Astrocyte (in vitro differentiated cells and primary cell): ENCODE results near the gene RIPOR2. TPM values are rescaled to one million over a fixed set of nuclear protein-coding genes. Genes with fewer than 3 reads are reported as not detected.
A peak's percentile ranks its signal among the peaks of the same experiment; 100 is the strongest.

Experiments
- DNase-seq: peaks from one replicate; pipeline ENCODE4 v3.0.0-alpha.2; 2010; ENCODE audit warnings: low read depth
- FAIRE-seq: peaks from 2 replicates; lab custom pipeline; 2011; peaks lifted over from hg19 to GRCh38; lab: Jason Lieb, UNC
- H2AFZ ChIP-seq: 2 replicates; pipeline ENCODE4 v1.6.0; 2012; ENCODE audit warnings: low read depth, low read length, inconsistent platforms
- H3K27ac ChIP-seq: 2 replicates; pipeline ENCODE4 v1.5.1; 2011; ENCODE audit warnings: low read depth, low read length, inconsistent platforms
- H3K27me3 ChIP-seq: 2 replicates; pipeline ENCODE4 v1.6.0; 2011; ENCODE audit warnings: low read length, inconsistent platforms; ENCODE audit not compliant: insufficient read depth
- H3K36me3 ChIP-seq: 2 replicates; pipeline ENCODE4 v1.5.1; 2011; ENCODE audit warnings: low read length, inconsistent platforms; ENCODE audit not compliant: insufficient read depth
- H3K4me1 ChIP-seq: 2 replicates; pipeline ENCODE4 v1.5.1; 2011; ENCODE audit warnings: low read length, inconsistent platforms; ENCODE audit not compliant: insufficient read depth
- H3K4me2 ChIP-seq: 2 replicates; pipeline ENCODE4 v1.6.0; 2012; ENCODE audit warnings: low read length, inconsistent platforms
- H3K4me3 ChIP-seq: 2 replicates; pipeline ENCODE4 v1.5.1; 2011; ENCODE audit warnings: low read depth, mild to moderate bottlenecking, low read length, inconsistent platforms; ENCODE audit not compliant: insufficient read depth
- H3K79me2 ChIP-seq: 2 replicates; pipeline ENCODE4 v1.6.0; 2012; ENCODE audit warnings: mild to moderate bottlenecking, low read length, inconsistent platforms; ENCODE audit not compliant: insufficient read depth
- H3K9ac ChIP-seq: 2 replicates; pipeline ENCODE4 v1.6.0; 2012; ENCODE audit warnings: mild to moderate bottlenecking, low read length, inconsistent platforms
- H3K9me3 ChIP-seq: 2 replicates; pipeline ENCODE4 v1.5.1; 2012; ENCODE audit warnings: low read depth, mild to moderate bottlenecking, low read length, inconsistent platforms; ENCODE audit not compliant: insufficient read depth
- H4K20me1 ChIP-seq: 2 replicates; pipeline ENCODE4 v1.6.0; 2012; ENCODE audit warnings: low read length, inconsistent platforms; ENCODE audit not compliant: insufficient read depth
- H3K27ac Mint-ChIP-seq: one replicate; pipeline ENCODE4 v1.8.0; 2021; ENCODE audit warnings: mild to moderate bottlenecking, mixed read lengths; ENCODE audit not compliant: unreplicated experiment
- H3K27me3 Mint-ChIP-seq: one replicate; pipeline ENCODE4 v1.8.0; 2021; ENCODE audit warnings: low read depth, mixed read lengths; ENCODE audit not compliant: unreplicated experiment
- H3K36me3 Mint-ChIP-seq: one replicate; pipeline ENCODE4 v1.8.0; 2021; ENCODE audit warnings: low read depth, mixed read lengths; ENCODE audit not compliant: unreplicated experiment
- H3K4me1 Mint-ChIP-seq: one replicate; pipeline ENCODE4 v1.8.0; 2021; ENCODE audit warnings: low read depth, mixed read lengths; ENCODE audit not compliant: unreplicated experiment
- H3K4me3 Mint-ChIP-seq: one replicate; pipeline ENCODE4 v1.8.0; 2021; ENCODE audit warnings: mild to moderate bottlenecking, moderate library complexity, mixed read lengths; ENCODE audit not compliant: unreplicated experiment
- H3K9me3 Mint-ChIP-seq: one replicate; pipeline ENCODE4 v1.8.0; 2021; ENCODE audit warnings: mild to moderate bottlenecking, mixed read lengths; ENCODE audit not compliant: unreplicated experiment
- EZH2 ChIP-seq: IDR thresholded peaks from 2 replicates; pipeline ENCODE4 v1.6.1; 2012; ENCODE audit warnings: mild to moderate bottlenecking, low read length, inconsistent platforms; ENCODE audit not compliant: insufficient read depth
- total RNA-seq: library from RNA; stranded (reverse); gene quantifications from 2 replicates; pipeline ENCODE4 v1.2.1, GENCODE V29; 2021
- TF ChIP-seq, protein P1 (sequence below): IDR thresholded peaks from 2 replicates; pipeline ENCODE4 v1.5.1; 2011; ENCODE audit warnings: low read depth, mild to moderate bottlenecking, inconsistent platforms, low read length, moderate library complexity; ENCODE audit not compliant: insufficient read depth

The RIPOR2 gene
- total RNA-seq, 1 donor from 2014 or later = 0.95 TPM

DNA sequence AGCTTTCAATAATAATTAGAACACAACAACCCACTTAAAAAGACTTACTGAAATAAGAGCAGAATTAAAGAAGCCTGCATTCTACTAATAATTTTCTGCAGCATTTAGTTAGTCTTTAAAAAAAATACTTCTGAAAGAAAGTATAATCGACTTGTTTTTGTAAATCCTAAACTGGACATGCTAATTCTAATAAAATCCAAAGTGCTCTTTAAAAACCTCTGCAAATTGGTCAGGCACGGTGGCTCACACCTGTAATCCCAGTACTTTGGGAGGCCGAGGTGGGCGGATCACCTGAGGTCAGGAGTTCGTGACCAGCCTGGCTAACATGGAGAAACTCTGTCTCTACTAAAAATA is 79.5 kb downstream of the RIPOR2 start:
- Histone ChIP-seq H3K9me3 (no peaks in the 10 kb centered on the region), H3K4me3 (no peak overlapping the region), H3K4me1 (no peaks in the 10 kb centered on the region), H3K9ac (no peak overlapping the region), H3K4me2 (no peak overlapping the region), H4K20me1 (no peaks in the 10 kb centered on the region), H3K36me3 (no peaks in the 10 kb centered on the region), H3K27ac (no peak overlapping the region), H3K27me3 (no peaks in the 10 kb centered on the region), H2AFZ (no peak overlapping the region), H3K79me2 (no peaks in the 10 kb centered on the region)
- peaks cover 2% of the 10 kb centered on the region for H3K27me3 Mint-ChIP-seq
- FAIRE-seq (no peak), DNase-seq (no peak)
- TF ChIP-seq, protein P1, sequence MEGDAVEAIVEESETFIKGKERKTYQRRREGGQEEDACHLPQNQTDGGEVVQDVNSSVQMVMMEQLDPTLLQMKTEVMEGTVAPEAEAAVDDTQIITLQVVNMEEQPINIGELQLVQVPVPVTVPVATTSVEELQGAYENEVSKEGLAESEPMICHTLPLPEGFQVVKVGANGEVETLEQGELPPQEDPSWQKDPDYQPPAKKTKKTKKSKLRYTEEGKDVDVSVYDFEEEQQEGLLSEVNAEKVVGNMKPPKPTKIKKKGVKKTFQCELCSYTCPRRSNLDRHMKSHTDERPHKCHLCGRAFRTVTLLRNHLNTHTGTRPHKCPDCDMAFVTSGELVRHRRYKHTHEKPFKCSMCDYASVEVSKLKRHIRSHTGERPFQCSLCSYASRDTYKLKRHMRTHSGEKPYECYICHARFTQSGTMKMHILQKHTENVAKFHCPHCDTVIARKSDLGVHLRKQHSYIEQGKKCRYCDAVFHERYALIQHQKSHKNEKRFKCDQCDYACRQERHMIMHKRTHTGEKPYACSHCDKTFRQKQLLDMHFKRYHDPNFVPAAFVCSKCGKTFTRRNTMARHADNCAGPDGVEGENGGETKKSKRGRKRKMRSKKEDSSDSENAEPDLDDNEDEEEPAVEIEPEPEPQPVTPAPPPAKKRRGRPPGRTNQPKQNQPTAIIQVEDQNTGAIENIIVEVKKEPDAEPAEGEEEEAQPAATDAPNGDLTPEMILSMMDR = no peak
- TF ChIP-seq EZH2 = no peak
- H3K4me3 Mint-ChIP-seq = no peak overlapping the region
- H3K27ac Mint-ChIP-seq = no peak overlapping the region
- no peaks in the 10 kb centered on the region for H3K36me3 Mint-ChIP-seq
- H3K4me1 Mint-ChIP-seq = peaks cover 1% of the 10 kb centered on the region
- H3K9me3 Mint-ChIP-seq = no peaks in the 10 kb centered on the region

- Mint-ChIP-seq H3K27me3 (no peaks in the 10 kb centered on the region), H3K4me3 (no peak overlapping the region), H3K27ac (no peak overlapping the region), H3K9me3 (no peaks in the 10 kb centered on the region), H3K36me3 (no peaks in the 10 kb centered on the region), H3K4me1 (peaks cover 1% of the 10 kb centered on the region)
- peak; percentile 45 for DNase-seq
- H2AFZ ChIP-seq = peak overlapping the region; percentile 37
- H4K20me1 ChIP-seq = no peaks in the 10 kb centered on the region
- no peaks in the 10 kb centered on the region for H3K9me3 ChIP-seq
- no peaks in the 10 kb centered on the region for H3K36me3 ChIP-seq
- peak overlapping the region; percentile 62 for H3K4me2 ChIP-seq
- H3K27me3 ChIP-seq = no peaks in the 10 kb centered on the region
- no peaks in the 10 kb centered on the region for H3K4me1 ChIP-seq
- no peaks in the 10 kb centered on the region for H3K79me2 ChIP-seq
- TF ChIP-seq, protein P1 = peak; percentile 89
- no peak for TF ChIP-seq EZH2
- no peak overlapping the region for H3K27ac ChIP-seq
- H3K4me3 ChIP-seq = no peak overlapping the region
- no peak for FAIRE-seq
- no peak overlapping the region for H3K9ac ChIP-seq
Measured at GRCh38 chr6:24855395-24856245, 80.1 kb downstream of the RIPOR2 start.

- Histone ChIP-seq H3K9ac (no peak overlapping the region), H3K4me3 (no peak overlapping the region), H2AFZ (no peak overlapping the region), H3K36me3 (no peaks in the 10 kb centered on the region), H3K27ac (no peak overlapping the region), H3K27me3 (no peaks in the 10 kb centered on the region), H4K20me1 (no peaks in the 10 kb centered on the region), H3K4me2 (no peak overlapping the region), H3K4me1 (no peaks in the 10 kb centered on the region), H3K79me2 (no peaks in the 10 kb centered on the region), H3K9me3 (no peaks in the 10 kb centered on the region)
- DNase-seq (no peak), FAIRE-seq (no peak)
- H3K36me3 Mint-ChIP-seq = peaks cover 2% of the 10 kb centered on the region
- peaks cover 1% of the 10 kb centered on the region for H3K4me1 Mint-ChIP-seq
- H3K4me3 Mint-ChIP-seq = no peak overlapping the region
- no peak overlapping the region for H3K27ac Mint-ChIP-seq
- H3K9me3 Mint-ChIP-seq = no peaks in the 10 kb centered on the region
- H3K27me3 Mint-ChIP-seq = no peaks in the 10 kb centered on the region
- TF ChIP-seq, protein P1 = no peak
- TF ChIP-seq EZH2 = no peak
Measured at GRCh38 chr6:24854077-24854666, 81.6 kb downstream of the RIPOR2 start.
